Lower leg skin (tissue), 3 donors: Measurements from ENCODE around the gene KCNN3.

Experiments
- CTCF ChIP-seq, 3 donors: fragments of 450-650 bp; IDR thresholded peaks; one replicate each; pipeline ENCODE4 v1.5.1; 2016; ENCODE audit warnings: antibody characterized with exemption in 3 of 3, mild to moderate bottlenecking in 3 of 3, moderate library complexity in 2 of 3
- POLR2A ChIP-seq, 2 donors: fragments of 450-650 bp; IDR thresholded peaks; one replicate each; pipeline ENCODE4 v1.6.1; 2016 to 2017; ENCODE audit warnings: antibody characterized with exemption in 2 of 2, mild to moderate bottlenecking in 1 of 2, moderate library complexity in 1 of 2

GRCh38 chr1:154747380-154747739 is 122.7 kb downstream of the KCNN3 start:
- TF ChIP-seq CTCF (IDR thresholded peaks at IDR 0.05) (no peak), POLR2A (IDR thresholded peaks at IDR 0.05) (no peak)
